Measurements from ENCODE around the gene PRDX5. TPM values are rescaled to one million over a fixed set of nuclear protein-coding genes. Genes with fewer than 3 reads are reported as not detected.

Gene PRDX5
- total and polyA plus RNA-seq, 9 of the 15 experiments (the other 6 are each of a cell fraction or from before 2014, with no cell fraction given) = 40.8 to 327 (median 204) TPM

DNA sequence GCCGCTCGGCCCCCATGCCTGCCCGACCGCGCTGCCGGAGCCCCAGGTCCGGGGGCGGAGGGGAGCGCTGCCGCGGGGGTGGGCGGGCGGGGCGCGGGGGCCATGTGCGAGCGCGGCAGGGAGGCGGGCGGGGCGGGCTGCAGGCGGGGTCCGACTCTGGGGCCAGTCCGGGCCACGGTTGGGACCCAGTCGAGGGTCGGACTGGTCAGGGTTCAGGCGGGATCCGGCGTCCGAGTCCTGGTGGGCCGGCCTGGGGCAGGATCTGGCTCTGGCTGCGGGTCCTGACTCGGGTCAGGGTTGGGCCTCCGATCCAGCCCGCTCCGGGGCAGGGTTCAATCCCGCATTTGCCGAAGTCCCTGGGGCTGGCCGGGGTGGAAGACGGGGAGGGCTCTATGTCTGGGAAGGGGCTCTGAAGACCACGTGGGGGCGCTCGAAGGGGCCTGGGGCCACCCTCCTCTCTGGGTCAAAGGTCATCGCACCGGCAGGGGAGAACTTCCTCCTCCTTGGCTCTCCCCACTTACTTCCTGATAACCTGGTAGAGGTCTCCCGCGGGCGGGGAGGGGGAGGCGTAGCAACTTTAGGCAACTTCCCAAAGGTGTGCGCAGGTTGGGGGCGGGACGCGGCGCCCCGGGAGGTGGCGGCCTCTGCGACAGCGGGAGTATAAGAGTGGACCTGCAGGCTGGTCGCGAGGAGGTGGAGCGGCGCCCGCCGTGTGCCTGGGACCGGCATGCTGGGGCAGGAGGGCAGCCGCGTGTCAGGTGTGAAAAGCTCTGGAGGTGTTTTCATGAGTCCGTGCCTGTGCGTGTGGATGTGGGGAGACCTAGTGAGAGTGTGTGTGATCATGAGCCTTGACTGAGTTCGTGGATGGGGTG lies 12.0 kb upstream of the PRDX5 start (continued):
- TF ChIP-seq, protein P1, sequence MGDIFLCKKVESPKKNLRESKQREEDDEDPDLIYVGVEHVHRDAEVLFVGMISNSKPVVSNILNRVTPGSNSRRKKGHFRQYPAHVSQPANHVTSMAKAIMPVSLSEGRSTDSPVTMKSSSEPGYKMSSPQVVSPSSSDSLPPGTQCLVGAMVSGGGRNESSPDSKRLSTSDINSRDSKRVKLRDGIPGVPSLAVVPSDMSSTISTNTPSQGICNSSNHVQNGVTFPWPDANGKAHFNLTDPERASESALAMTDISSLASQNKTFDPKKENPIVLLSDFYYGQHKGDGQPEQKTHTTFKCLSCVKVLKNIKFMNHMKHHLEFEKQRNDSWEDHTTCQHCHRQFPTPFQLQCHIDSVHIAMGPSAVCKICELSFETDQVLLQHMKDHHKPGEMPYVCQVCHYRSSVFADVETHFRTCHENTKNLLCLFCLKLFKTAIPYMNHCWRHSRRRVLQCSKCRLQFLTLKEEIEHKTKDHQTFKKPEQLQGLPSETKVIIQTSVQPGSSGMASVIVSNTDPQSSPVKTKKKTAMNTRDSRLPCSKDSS (IDR thresholded peaks at IDR 0.05; ENCODE audit: low read depth, partially characterized antibody) = no peak
- TF ChIP-seq HDAC2 (IDR thresholded peaks at IDR 0.05) (no peak), HLTF (IDR thresholded peaks at IDR 0.05) (no peak), CC2D1A (IDR thresholded peaks at IDR 0.05) (no peak), KLF13 (tag; IDR thresholded peaks at IDR 0.05; ENCODE audit: borderline replicate concordance, low read depth) (no peak), KAT8 (IDR thresholded peaks at IDR 0.05; ENCODE audit: low read depth) (no peak), SMAD1 (IDR thresholded peaks at IDR 0.05; ENCODE audit: low read depth, low read length, partially characterized antibody) (no peak), ATF7 (IDR thresholded peaks at IDR 0.05) (peak; percentile 53), ZNF124 (CRISPR knock-in tag; IDR thresholded peaks at IDR 0.05) (no peak), RBM17 (IDR thresholded peaks at IDR 0.05; ENCODE audit: borderline replicate concordance, low read depth, low read length) (no peak), ADNP (tag; IDR thresholded peaks at IDR 0.05) (no peak), GABPA (tag; conservative IDR thresholded peaks at IDR 0.05; ENCODE audit: low read depth) (peak; percentile 65; the same call in 1 of the 2 replicates), ZKSCAN1 (IDR thresholded peaks at IDR 0.05; ENCODE audit: low read depth, low read length) (no peak), DMBX1 (CRISPR knock-in tag; IDR thresholded peaks at IDR 0.05; ENCODE audit: borderline replicate concordance) (no peak), ZFP36 (IDR thresholded peaks at IDR 0.05; ENCODE audit: low read depth, low read length, partially characterized antibody) (no peak), POU5F1 (IDR thresholded peaks at IDR 0.05; ENCODE audit: borderline replicate concordance, low read depth, low read length, partially characterized antibody) (no peak), PYGO2 (tag; IDR thresholded peaks at IDR 0.05) (no peak), RHOXF2B (CRISPR knock-in tag; conservative IDR thresholded peaks at IDR 0.05) (no peak), DPF2 (IDR thresholded peaks at IDR 0.05) (peak; percentile 44; the same call in 1 of the 2 replicates)
- TF ChIP-seq, protein P2, sequence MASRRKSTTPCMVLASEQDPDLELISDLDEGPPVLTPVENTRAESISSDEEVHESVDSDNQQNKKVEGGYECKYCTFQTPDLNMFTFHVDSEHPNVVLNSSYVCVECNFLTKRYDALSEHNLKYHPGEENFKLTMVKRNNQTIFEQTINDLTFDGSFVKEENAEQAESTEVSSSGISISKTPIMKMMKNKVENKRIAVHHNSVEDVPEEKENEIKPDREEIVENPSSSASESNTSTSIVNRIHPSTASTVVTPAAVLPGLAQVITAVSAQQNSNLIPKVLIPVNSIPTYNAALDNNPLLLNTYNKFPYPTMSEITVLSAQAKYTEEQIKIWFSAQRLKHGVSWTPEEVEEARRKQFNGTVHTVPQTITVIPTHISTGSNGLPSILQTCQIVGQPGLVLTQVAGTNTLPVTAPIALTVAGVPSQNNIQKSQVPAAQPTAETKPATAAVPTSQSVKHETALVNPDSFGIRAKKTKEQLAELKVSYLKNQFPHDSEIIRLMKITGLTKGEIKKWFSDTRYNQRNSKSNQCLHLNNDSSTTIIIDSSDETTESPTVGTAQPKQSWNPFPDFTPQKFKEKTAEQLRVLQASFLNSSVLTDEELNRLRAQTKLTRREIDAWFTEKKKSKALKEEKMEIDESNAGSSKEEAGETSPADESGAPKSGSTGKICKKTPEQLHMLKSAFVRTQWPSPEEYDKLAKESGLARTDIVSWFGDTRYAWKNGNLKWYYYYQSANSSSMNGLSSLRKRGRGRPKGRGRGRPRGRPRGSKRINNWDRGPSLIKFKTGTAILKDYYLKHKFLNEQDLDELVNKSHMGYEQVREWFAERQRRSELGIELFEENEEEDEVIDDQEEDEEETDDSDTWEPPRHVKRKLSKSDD (conservative IDR thresholded peaks at IDR 0.05; ENCODE audit: low read length) = no peak
- TF ChIP-seq, protein P3, sequence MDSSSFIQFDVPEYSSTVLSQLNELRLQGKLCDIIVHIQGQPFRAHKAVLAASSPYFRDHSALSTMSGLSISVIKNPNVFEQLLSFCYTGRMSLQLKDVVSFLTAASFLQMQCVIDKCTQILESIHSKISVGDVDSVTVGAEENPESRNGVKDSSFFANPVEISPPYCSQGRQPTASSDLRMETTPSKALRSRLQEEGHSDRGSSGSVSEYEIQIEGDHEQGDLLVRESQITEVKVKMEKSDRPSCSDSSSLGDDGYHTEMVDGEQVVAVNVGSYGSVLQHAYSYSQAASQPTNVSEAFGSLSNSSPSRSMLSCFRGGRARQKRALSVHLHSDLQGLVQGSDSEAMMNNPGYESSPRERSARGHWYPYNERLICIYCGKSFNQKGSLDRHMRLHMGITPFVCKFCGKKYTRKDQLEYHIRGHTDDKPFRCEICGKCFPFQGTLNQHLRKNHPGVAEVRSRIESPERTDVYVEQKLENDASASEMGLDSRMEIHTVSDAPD (CRISPR knock-in tag; IDR thresholded peaks at IDR 0.05) = no peak
- TF ChIP-seq, protein P4, sequence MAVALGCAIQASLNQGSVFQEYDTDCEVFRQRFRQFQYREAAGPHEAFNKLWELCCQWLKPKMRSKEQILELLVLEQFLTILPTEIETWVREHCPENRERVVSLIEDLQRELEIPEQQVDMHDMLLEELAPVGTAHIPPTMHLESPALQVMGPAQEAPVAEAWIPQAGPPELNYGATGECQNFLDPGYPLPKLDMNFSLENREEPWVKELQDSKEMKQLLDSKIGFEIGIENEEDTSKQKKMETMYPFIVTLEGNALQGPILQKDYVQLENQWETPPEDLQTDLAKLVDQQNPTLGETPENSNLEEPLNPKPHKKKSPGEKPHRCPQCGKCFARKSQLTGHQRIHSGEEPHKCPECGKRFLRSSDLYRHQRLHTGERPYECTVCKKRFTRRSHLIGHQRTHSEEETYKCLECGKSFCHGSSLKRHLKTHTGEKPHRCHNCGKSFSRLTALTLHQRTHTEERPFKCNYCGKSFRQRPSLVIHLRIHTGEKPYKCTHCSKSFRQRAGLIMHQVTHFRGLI (CRISPR knock-in tag; IDR thresholded peaks at IDR 0.05) = no peak
